CD4-positive, alpha-beta T cell treated with Interleukin-1 beta for 1 hour (primary cell): ENCODE measurements around the gene FAM131A.
"Not testable (repeated sequence)": the region's sequence is repeated elsewhere in the genome, so short reads cannot be mapped to it uniquely, and the experiment has no call there.

Source experiments
- DNase-seq, 2 donors: peaks; one replicate each; pipeline ENCODE4 v3.0.0-alpha.2; 2020 to 2022

FAM131A gene

GRCh38 chr3:184317201-184317600 is 20.2 kb upstream of the FAM131A start:
- DNase-seq = no peak

- peak; percentile 29 to 67 for DNase-seq
Measured at GRCh38 chr3:184320104-184320445, 17.3 kb upstream of the FAM131A start.

- DNase-seq = no peak
Measured at GRCh38 chr3:184321666-184322065, 15.7 kb upstream of the FAM131A start.

- DNase-seq = peak in 1 of 2 donors; percentile 61
Measured at GRCh38 chr3:184322731-184323487, 14.5 kb upstream of the FAM131A start.

- DNase-seq = no peak
Measured at GRCh38 chr3:184323696-184324095, 13.7 kb upstream of the FAM131A start.

GRCh38 chr3:184325269-184325668 is 12.1 kb upstream of the FAM131A start:
- DNase-seq = no peak

GRCh38 chr3:184325715-184326369 is 11.6 kb upstream of the FAM131A start:
- no peak for DNase-seq

- DNase-seq = no peak
Measured at GRCh38 chr3:184327171-184327570, 10.2 kb upstream of the FAM131A start.

GRCh38 chr3:184328516-184328915 is 8.9 kb upstream of the FAM131A start:
- no peak for DNase-seq

GRCh38 chr3:184332370-184333090 is 4.9 kb upstream of the FAM131A start:
- DNase-seq = no peak

GRCh38 chr3:184333190-184333589 is 4.2 kb upstream of the FAM131A start:
- no peak for DNase-seq

- DNase-seq = no peak
Measured at GRCh38 chr3:184333700-184334099, 3.7 kb upstream of the FAM131A start.

GRCh38 chr3:184334470-184335158 is 2.8 kb upstream of the FAM131A start:
- peak; percentile 34 to 39 for DNase-seq

- no peak for DNase-seq
Measured at GRCh38 chr3:184335291-184335660, 2.1 kb upstream of the FAM131A start.

- DNase-seq = peak; percentile 89 to 91
Measured at GRCh38 chr3:184335661-184336546, 1.5 kb upstream of the FAM131A start.

GRCh38 chr3:184336547-184337398 is 627 bp upstream of the FAM131A start:
- no peak for DNase-seq

- no peak for DNase-seq
Measured at GRCh38 chr3:184337981-184338380, 581 bp downstream of the FAM131A start.

GRCh38 chr3:184338511-184338945 is 1.1 kb downstream of the FAM131A start:
- peak; percentile 27 to 34 for DNase-seq

- no peak for DNase-seq
Measured at GRCh38 chr3:184339001-184339400, 1.6 kb downstream of the FAM131A start.

GRCh38 chr3:184339451-184340135 is 2.2 kb downstream of the FAM131A start:
- not testable (repeated sequence) for DNase-seq

GRCh38 chr3:184341925-184342324 is 4.5 kb downstream of the FAM131A start:
- DNase-seq = no peak
